Stomach (tissue), 4 donors: ENCODE measurements around the gene ATXN2.

ENCODE experiments used
- POLR2AphosphoS5 ChIP-seq, 3 donors: sonication (generic); formaldehyde crosslinking; IDR thresholded peaks; one replicate each; pipeline ENCODE4 v1.6.1; 2016; ENCODE audit warnings: antibody characterized with exemption in 3 of 3
- TF ChIP-seq, protein P1 (sequence below), 7 experiments: fragments of 450-650 bp in 4 of 7; fragments of 200-600 bp in 3 of 7; sonication (generic) in 3 of 7; IDR thresholded peaks; one replicate each; pipeline ENCODE4 v1.5.1; 2016 to 2019; ENCODE audit warnings: antibody characterized with exemption in 7 of 7, control low read depth in 2 of 7, mild to moderate bottlenecking in 1 of 7

DNA sequence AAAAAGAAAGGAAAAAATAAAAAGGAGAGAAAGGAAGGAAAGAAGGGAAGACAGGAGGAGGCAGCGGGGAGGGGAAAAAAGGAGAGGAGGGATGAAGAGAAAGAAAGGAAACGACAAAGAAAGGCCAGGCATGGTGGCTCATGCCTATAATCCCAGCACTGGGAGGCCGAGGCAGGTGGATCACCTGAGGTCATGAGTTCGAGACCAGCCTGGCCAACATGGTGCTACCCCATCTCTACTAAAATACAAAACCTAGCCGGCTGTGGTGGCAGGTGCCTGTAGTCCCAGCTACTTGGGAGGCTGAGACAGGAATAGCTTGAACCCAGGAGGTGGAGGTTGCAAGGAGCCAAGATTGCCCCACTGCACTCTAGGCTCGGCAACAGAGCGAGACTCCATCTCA lies 18.4 kb downstream of the ATXN2 start:
- TF ChIP-seq POLR2AphosphoS5 (IDR thresholded peaks at IDR 0.05), result no peak
- TF ChIP-seq, protein P1, sequence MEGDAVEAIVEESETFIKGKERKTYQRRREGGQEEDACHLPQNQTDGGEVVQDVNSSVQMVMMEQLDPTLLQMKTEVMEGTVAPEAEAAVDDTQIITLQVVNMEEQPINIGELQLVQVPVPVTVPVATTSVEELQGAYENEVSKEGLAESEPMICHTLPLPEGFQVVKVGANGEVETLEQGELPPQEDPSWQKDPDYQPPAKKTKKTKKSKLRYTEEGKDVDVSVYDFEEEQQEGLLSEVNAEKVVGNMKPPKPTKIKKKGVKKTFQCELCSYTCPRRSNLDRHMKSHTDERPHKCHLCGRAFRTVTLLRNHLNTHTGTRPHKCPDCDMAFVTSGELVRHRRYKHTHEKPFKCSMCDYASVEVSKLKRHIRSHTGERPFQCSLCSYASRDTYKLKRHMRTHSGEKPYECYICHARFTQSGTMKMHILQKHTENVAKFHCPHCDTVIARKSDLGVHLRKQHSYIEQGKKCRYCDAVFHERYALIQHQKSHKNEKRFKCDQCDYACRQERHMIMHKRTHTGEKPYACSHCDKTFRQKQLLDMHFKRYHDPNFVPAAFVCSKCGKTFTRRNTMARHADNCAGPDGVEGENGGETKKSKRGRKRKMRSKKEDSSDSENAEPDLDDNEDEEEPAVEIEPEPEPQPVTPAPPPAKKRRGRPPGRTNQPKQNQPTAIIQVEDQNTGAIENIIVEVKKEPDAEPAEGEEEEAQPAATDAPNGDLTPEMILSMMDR (IDR thresholded peaks at IDR 0.05), result no peak
